GM21447 (cell line): ENCODE measurements around the gene IL21R.

Experiments
- ATAC-seq: cut with Tn5 transposase; IDR thresholded peaks from one replicate; pipeline ENCODE4 v1.9.1; 2021; ENCODE audit not compliant: unreplicated experiment

IL21R gene

GRCh38 chr16:27462200-27462845, 60.3 kb downstream of the IL21R start:
- ATAC-seq = no peak

GRCh38 chr16:27462846-27463682, 61.1 kb downstream of the IL21R start:
- no peak for ATAC-seq

- ATAC-seq = no peak
Observed at GRCh38 chr16:27463741-27464591, 62.0 kb downstream of the IL21R start.

GRCh38 chr16:27464626-27465482, 62.9 kb downstream of the IL21R start:
- ATAC-seq = no peak

- no peak for ATAC-seq
Observed at GRCh38 chr16:27465483-27465879, 63.5 kb downstream of the IL21R start.

- ATAC-seq = no peak
Observed at GRCh38 chr16:27468941-27469531, 67.1 kb downstream of the IL21R start.

- no peak for ATAC-seq
Observed at GRCh38 chr16:27470567-27471431, 68.8 kb downstream of the IL21R start.

GRCh38 chr16:27471661-27472060, 69.7 kb downstream of the IL21R start:
- ATAC-seq = no peak

GRCh38 chr16:27472091-27473020, 70.4 kb downstream of the IL21R start:
- ATAC-seq = no peak

- no peak for ATAC-seq
Observed at GRCh38 chr16:27473101-27473900, 71.3 kb downstream of the IL21R start.

GRCh38 chr16:27474041-27474440, 72.1 kb downstream of the IL21R start:
- no peak for ATAC-seq

- ATAC-seq = no peak
Observed at GRCh38 chr16:27474921-27475320, 72.9 kb downstream of the IL21R start.

GRCh38 chr16:27475561-27475960, 73.6 kb downstream of the IL21R start:
- no peak for ATAC-seq

GRCh38 chr16:27476240-27476639, 74.3 kb downstream of the IL21R start:
- no peak for ATAC-seq

- no peak for ATAC-seq
Observed at GRCh38 chr16:27480761-27481160, 78.8 kb downstream of the IL21R start.

- no peak for ATAC-seq
Observed at GRCh38 chr16:27481282-27481934, 79.4 kb downstream of the IL21R start.
